Natural killer cell (primary cell): ENCODE measurements around the gene MRFAP1. TPM values are rescaled to one million over a fixed set of nuclear protein-coding genes. Genes with fewer than 3 reads are reported as not detected.
A peak's percentile ranks its signal among the peaks of the same experiment; 100 is the strongest.

Source experiments
- ATAC-seq, 3 donors: fragments of 150-1000 bp in 2 of 3; fragments of 200-7000 bp in 1 of 3; cut with Tn5 transposase; 1 replicate in 1 of 3; 2 replicates in 2 of 3; pipeline ENCODE4 v1.10.0; 2021; ENCODE audit warnings: mild to moderate bottlenecking in 2 of 3, moderate library complexity in 2 of 3
- DNase-seq, 2 donors: peaks; one replicate each; pipeline versions ENCODE4 v3.0.0 to v3.0.0-alpha.2; 2013 to 2021; ENCODE audit warnings: mixed read lengths in 1 of 2
- H3K27ac ChIP-seq: one replicate; pipeline ENCODE4 v1.5.1; 2013; ENCODE audit warnings: mild to moderate bottlenecking, low read length
- H3K27me3 ChIP-seq: one replicate; pipeline ENCODE4 v1.6.1; 2013; ENCODE audit warnings: low read length; ENCODE audit not compliant: control insufficient read depth, insufficient read depth
- H3K36me3 ChIP-seq: one replicate; pipeline ENCODE4 v1.6.1; 2013; ENCODE audit warnings: low read length; ENCODE audit not compliant: control insufficient read depth, insufficient read depth
- H3K4me1 ChIP-seq: one replicate; pipeline ENCODE4 v1.6.1; 2013; ENCODE audit warnings: low read length; ENCODE audit not compliant: control insufficient read depth, insufficient read depth
- H3K4me3 ChIP-seq: one replicate; pipeline ENCODE4 v1.5.1; 2013; ENCODE audit warnings: low read length
- H3K9me3 ChIP-seq: one replicate; pipeline ENCODE4 v1.6.1; 2013; ENCODE audit warnings: low read length; ENCODE audit not compliant: control insufficient read depth, insufficient read depth
- H3K27ac Mint-ChIP-seq, 2 donors: one replicate each; pipeline ENCODE4 v1.8.0; 2022; ENCODE audit warnings: mild to moderate bottlenecking in 2 of 2, mixed read lengths in 2 of 2, moderate library complexity in 1 of 2
- H3K27me3 Mint-ChIP-seq, 2 donors: one replicate each; pipeline ENCODE4 v1.8.0; 2022; ENCODE audit warnings: low read depth in 2 of 2, mixed read lengths in 2 of 2
- H3K36me3 Mint-ChIP-seq: one replicate; pipeline ENCODE4 v1.8.0; 2022; ENCODE audit warnings: mixed read lengths
- H3K4me1 Mint-ChIP-seq, 2 donors: one replicate each; pipeline ENCODE4 v1.8.0; 2022; ENCODE audit warnings: mixed read lengths in 2 of 2
- H3K4me3 Mint-ChIP-seq: one replicate; pipeline ENCODE4 v1.8.0; 2022; ENCODE audit warnings: mild to moderate bottlenecking, moderate library complexity, mixed read lengths
- H3K9me3 Mint-ChIP-seq, 2 donors: one replicate each; pipeline ENCODE4 v1.8.0; 2022; ENCODE audit warnings: mixed read lengths in 2 of 2
- CTCF ChIP-seq: fragments of 200-600 bp; IDR thresholded peaks from one replicate; pipeline ENCODE4 v1.8.0; 2022; ENCODE audit warnings: antibody characterized with exemption
- WGBS: methylation state at CpG from one replicate; pipeline ENCODE4 v1.1.7; 2013; ENCODE audit warnings: missing lambda C conversion rate; ENCODE audit not compliant: insufficient coverage; 5-methylcytosine and 5-hydroxymethylcytosine counted together
- intact Hi-C: fragments of 100-400 bp; cut with micrococcal nuclease; formaldehyde crosslinking; loops from one replicate; pipeline ENCODE4 v1.14.2; 2022
- total RNA-seq, 4 donors: library from RNA; stranded (reverse); fragments of 120-200 nt in 1 of 4; gene quantifications; one replicate each; pipeline versions ENCODE4 v1.2.3 to v1.2.4, GENCODE V29; 2013 to 2022

MRFAP1 gene
- total RNA-seq, 3 donors from 2014 or later (not counting 1 experiment from before 2014, with no cell fraction given), result 105 to 146 (median 146) TPM

- Histone ChIP-seq H3K36me3 (peaks cover 20% of the 10 kb centered on the region), H3K9me3 (no peaks in the 10 kb centered on the region), H3K4me3 (peak overlapping the region; percentile 92), H3K4me1 (peaks cover 27% of the 10 kb centered on the region), H3K27ac (peak overlapping the region; percentile 95), H3K27me3 (no peaks in the 10 kb centered on the region)
- TF ChIP-seq CTCF, result no peak
- Mint-ChIP-seq H3K27ac (peak overlapping the region; percentile 100), H3K27me3 (no peaks in the 10 kb centered on the region), H3K4me1 (peaks cover 37 to 41% of the 10 kb centered on the region in 2 donors), H3K9me3 (no peaks in the 10 kb centered on the region), H3K36me3 (peaks cover 28% of the 10 kb centered on the region), H3K4me3 (peak overlapping the region; percentile 100)
- DNase-seq (peak; percentile 51 to 73), ATAC-seq (peak; percentile 47 to 56 (median 50))
- intact Hi-C loops, result loop anchor here (1.0 to 2.0 kb wide), 3 partner anchors 32 to 67 kb away; partner anchors contain the start of gene MRFAP1L1
- WGBS, result under 1% methylated on average over 50 of the region's 50 CpGs
Observed at GRCh38 chr4:6641164-6641970, 882 bp downstream of the MRFAP1 start.

- peaks cover 27% of the 10 kb centered on the region for H3K4me1 ChIP-seq
Observed at GRCh38 chr4:6641971-6642320, 1.5 kb downstream of the MRFAP1 start.

GRCh38 chr4:6643141-6643847, 2.8 kb downstream of the MRFAP1 start:
- Mint-ChIP-seq H3K27ac (peak overlapping the region; percentile 100), H3K36me3 (peaks cover 28% of the 10 kb centered on the region), H3K27me3 (no peaks in the 10 kb centered on the region), H3K9me3 (no peaks in the 10 kb centered on the region), H3K4me1 (peaks cover 37 to 41% of the 10 kb centered on the region in 2 donors), H3K4me3 (peak overlapping the region; percentile 100)
- Histone ChIP-seq H3K36me3 (peaks cover 20% of the 10 kb centered on the region), H3K27me3 (no peaks in the 10 kb centered on the region), H3K9me3 (no peaks in the 10 kb centered on the region), H3K4me3 (no peak overlapping the region), H3K4me1 (peaks cover 27% of the 10 kb centered on the region), H3K27ac (no peak overlapping the region)
- WGBS, result 94% methylated on average over 8 of the region's 8 CpGs
- intact Hi-C loops, result no loop called here
- ATAC-seq (no peak), DNase-seq (no peak)
- no peak for TF ChIP-seq CTCF

More at GRCh38 chr4:6641971-6642320, 1.5 kb downstream of the MRFAP1 start:
- ATAC-seq (no peak), DNase-seq (no peak)
- H3K4me3 ChIP-seq, result peak overlapping the region; percentile 92
- Mint-ChIP-seq H3K27ac (peak overlapping the region; percentile 100), H3K9me3 (no peaks in the 10 kb centered on the region), H3K4me3 (peak overlapping the region; percentile 100), H3K4me1 (peaks cover 37 to 41% of the 10 kb centered on the region in 2 donors), H3K36me3 (peaks cover 28% of the 10 kb centered on the region), H3K27me3 (no peaks in the 10 kb centered on the region)
- H3K27ac ChIP-seq, result peak overlapping the region; percentile 95
- intact Hi-C loops, result loop anchor here (1.0 to 2.0 kb wide), 3 partner anchors 31 to 67 kb away; partner anchors contain the start of gene MRFAP1L1
- H3K9me3 ChIP-seq, result no peaks in the 10 kb centered on the region
- peaks cover 20% of the 10 kb centered on the region for H3K36me3 ChIP-seq
- H3K27me3 ChIP-seq, result no peaks in the 10 kb centered on the region
- no peak for TF ChIP-seq CTCF
- whole genome bisulfite sequencing, result 72% methylated on average over 5 of the region's 5 CpGs
